SK-N-DZ (cell line): ENCODE measurements around the gene CSGALNACT2.
A peak's percentile ranks its signal among the peaks of the same experiment; 100 is the strongest.
"Not testable (repeated sequence)": the region's sequence is repeated elsewhere in the genome, so short reads cannot be mapped to it uniquely, and the experiment has no call there.

Source experiments
- DNase-seq: peaks from one replicate; pipeline ENCODE4 v3.0.0-alpha.2; 2015; ENCODE audit warnings: low spot score

Gene CSGALNACT2

DNA sequence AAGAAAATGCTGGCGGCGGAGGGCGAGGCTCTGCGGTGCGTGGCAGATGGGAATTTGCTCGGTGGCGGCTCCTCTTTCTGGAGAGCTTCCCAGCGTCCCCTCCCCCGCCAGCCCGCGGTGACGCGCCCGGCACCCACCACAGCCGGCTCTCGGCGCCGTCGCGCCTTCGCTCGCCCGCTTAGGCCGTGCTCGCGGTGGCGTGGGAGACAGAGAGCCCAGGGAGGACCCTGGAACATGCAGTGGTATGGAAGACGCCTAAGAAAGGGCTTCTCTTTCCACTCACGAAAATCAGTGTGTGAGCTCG is 576 bp upstream of the CSGALNACT2 start:
- DNase-seq, result peak; percentile 57

- peak; percentile 50 for DNase-seq
Observed at GRCh38 chr10:43138757-43139241, 554 bp downstream of the CSGALNACT2 start.

- no peak for DNase-seq
Observed at GRCh38 chr10:43141421-43141820, 3.2 kb downstream of the CSGALNACT2 start.

GRCh38 chr10:43145311-43145710 is 7.1 kb downstream of the CSGALNACT2 start:
- no peak for DNase-seq

DNA sequence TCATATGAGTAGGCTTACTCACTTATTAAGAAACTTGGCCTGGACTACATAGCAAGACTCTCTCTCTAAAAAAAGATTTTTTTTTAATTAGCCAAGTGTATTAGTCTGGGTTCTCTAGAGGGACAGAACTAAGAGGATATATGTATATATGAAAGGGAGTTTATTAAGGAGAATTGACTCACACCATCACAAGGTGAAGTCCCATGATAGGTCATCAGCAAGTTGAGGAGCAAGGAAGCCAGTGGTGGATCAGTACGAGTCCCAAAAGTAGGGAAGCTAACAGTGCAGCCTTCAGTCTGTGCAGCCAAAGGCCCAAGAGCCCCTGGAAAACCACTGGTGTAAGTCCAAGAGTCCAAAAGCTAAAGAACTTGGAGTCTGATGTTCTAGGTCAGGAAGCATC is 7.7 kb downstream of the CSGALNACT2 start:
- not testable (repeated sequence) for DNase-seq

DNA sequence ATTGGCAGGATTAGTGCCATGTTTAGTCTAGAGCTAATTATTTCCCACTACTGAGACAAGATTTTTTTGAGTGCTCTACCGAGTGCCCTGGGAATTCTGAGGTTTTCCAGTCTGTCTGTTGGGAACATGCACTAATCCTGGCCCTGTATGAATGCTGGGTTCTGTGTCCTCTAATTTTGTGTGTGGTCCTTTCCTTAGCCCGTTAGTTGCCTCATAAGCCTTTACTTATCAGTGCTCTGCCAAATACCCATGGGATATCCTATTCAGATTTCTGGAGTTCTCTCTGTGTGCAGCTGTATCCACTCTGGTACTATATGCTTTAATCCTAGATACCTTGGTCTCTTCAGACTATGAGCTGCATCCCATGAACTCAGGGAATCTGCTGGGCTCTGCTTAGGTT is 13.1 kb downstream of the CSGALNACT2 start:
- no peak for DNase-seq

GRCh38 chr10:43153901-43154300 is 15.7 kb downstream of the CSGALNACT2 start:
- DNase-seq, result no peak

DNA sequence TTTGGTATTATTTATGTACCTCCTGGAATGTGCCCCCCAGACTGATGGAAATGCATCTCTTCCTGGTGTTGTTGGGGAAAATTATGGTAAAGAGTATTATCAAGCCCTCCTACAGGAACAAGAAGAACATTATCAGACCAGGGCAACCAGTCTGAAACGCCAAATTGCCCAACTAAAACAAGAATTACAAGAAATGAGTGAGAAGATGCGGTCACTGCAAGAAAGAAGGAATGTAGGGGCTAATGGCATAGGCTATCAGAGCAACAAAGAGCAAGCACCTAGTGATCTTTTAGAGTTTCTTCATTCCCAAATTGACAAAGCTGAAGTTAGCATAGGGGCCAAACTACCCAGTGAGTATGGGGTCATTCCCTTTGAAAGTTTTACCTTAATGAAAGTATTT is 17.0 kb downstream of the CSGALNACT2 start:
- DNase-seq, result no peak

- DNase-seq, result no peak
Observed at GRCh38 chr10:43155741-43156140, 17.5 kb downstream of the CSGALNACT2 start.

- DNase-seq, result no peak
Observed at GRCh38 chr10:43156590-43157341, 18.5 kb downstream of the CSGALNACT2 start.

- no peak for DNase-seq
Observed at GRCh38 chr10:43158636-43159035, 20.4 kb downstream of the CSGALNACT2 start.

DNA sequence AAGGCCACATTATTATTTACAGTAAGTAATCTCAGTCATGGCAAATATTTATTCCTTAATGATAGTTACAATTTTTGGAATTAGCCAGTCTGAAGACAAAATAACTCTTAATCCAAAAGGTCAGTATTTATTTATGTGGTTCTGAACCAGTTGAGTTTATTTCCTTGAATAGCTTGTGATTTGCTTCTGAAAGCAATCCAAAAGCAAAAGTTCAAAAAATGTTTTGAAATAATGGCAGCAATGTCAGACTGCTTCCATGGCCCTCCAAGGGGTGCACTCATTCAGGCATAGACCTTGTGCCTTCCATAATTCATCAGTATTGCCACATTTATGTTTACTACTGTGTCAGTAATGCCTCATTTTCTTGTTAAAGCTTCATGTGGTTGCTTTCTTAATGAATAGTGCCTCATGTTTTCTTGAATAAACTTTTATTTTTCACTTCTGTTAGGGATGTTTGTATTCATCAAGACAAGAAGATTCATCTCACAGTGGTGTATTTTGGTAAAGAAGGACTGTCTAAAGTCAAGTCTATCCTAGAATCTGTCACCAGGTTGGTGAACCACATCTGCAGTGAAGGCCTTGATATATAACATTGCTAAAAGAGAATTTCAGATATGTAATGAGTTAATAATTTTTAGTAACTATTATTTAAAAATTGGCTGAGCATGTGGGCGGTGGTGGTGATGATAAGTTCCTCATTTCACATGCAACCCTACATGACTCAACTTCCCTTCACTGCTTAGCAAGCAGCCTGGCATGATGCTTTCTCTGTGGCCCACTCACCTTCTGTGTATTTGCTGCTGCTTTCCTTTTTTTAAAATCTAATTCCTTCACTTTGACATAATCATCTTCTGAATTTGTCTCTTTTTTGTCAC is 22.0 kb downstream of the CSGALNACT2 start:
- DNase-seq, result no peak

- DNase-seq, result no peak
Observed at GRCh38 chr10:43160921-43161255, 22.6 kb downstream of the CSGALNACT2 start.

- DNase-seq, result no peak
Observed at GRCh38 chr10:43162604-43163003, 24.4 kb downstream of the CSGALNACT2 start.

DNA sequence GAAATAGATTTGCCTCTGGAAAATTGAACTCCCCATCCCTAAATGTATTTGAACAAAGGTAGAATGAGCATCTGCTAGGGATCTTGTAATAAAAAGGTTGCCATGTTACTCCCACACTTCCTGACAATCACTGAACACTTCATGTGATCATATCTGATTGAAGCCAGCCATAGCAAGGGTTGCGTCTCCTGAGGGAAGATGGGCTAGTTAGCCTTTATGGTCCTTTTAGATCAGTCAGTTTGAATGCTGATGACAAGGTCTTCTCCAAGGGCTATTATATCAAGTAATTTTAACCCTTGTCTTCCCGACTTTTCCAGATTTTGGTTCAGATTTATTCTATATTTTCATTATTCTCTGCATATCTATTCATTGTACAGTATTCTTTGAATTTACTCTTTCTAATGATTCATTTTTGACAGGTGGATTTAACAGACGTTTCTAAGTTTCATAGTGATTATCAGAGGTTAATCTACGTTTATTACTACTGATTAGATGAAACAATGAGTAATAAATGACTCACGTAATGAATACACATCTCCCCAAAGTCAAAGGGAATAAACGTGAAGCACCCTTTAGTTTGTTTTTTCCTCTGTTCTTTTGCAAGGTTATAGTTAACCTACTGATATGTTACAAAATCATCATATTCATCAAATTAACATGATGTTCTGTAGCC is 28.1 kb downstream of the CSGALNACT2 start:
- no peak for DNase-seq

- DNase-seq, result no peak
Observed at GRCh38 chr10:43166880-43167497, 28.7 kb downstream of the CSGALNACT2 start.

DNA sequence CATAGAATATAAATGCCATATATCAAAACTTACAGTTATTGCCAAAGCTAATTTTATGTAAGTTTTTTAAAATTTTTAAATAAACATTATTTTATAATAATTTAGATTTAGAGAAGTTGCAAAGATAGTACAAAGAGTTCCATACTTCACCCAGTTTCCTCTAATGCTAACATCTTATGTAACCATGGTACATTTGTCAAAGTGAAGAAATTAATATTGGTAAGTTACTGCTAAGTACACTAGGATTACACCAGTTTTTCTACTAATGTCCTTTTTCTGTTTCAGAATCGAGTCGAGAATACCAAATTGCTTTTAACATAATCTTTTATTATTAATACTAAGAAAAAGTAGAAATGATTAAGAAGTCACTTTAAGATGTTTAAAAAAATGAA is 29.2 kb downstream of the CSGALNACT2 start:
- DNase-seq, result no peak

GRCh38 chr10:43170491-43170890 is 32.2 kb downstream of the CSGALNACT2 start:
- DNase-seq, result no peak

DNA sequence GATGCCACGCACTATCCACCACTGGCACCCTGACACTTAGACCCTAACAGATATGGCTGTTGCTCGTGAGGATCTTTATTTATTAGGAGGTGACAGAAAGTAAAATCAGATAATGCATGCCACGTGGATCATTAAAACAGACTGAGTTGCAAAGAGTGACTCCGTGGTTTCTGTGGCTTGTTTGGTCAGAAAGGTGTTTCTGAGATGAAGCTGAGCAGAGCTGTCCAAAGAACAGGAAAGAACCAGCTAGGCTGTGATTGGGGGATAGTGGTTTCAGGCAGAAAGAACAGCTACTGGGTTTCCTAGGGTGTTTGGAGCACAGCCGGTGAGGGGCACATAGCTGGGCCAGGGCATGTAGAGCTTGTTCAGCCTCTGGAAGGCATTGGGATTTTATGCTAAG is 34.4 kb downstream of the CSGALNACT2 start:
- DNase-seq, result no peak

DNA sequence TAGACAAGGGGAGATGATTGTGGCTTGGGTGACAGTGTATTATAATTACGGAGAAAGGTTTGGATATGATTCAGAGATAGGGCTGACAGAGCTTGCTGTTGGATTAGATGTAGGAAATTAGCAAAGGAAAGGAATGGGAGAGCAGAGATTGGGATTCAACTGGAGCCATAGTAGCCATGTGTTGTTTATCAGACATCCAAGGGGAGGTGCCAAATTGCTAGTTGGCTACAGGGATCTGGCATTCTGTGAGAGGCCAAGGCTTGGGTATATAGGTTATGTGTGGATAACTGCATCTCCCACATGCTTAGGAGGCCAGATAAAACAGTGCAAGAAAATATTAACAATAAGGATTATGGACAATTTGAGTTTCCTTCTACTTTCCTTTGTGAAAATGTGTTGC is 34.9 kb downstream of the CSGALNACT2 start:
- DNase-seq, result no peak

- no peak for DNase-seq
Observed at GRCh38 chr10:43174969-43175368, 36.7 kb downstream of the CSGALNACT2 start.

DNA sequence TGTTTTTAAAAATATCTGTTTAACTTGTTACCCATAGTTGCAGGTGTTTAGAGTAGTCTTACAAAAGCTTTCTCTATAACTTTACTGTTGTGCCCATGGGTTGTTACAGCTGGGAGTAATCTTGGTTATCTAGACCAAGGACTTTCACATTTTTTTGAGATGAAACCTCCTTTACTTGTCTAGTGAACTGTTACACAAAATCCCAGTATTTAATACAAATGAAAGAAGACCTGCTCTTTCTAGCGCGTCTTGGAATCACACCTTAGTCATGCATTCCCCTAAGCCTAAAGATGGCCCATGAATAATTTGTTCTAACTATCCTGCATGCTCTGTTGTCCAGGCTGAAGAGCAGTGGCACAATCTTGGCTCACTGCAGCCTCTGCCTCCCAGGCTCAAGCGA is 38.0 kb downstream of the CSGALNACT2 start:
- DNase-seq, result no peak
